ENCODE measurements around the gene GRIK1.

Gene GRIK1

GRCh38 chr21:29826386-29826785 lies 113.4 kb downstream of the GRIK1 start:
- no peak for DNase-seq

- DNase-seq = no peak
These were observed 113.9 kb downstream of the GRIK1 start for GRCh38 chr21:29825936-29826335.

- DNase-seq = no peak
These were observed 114.5 kb downstream of the GRIK1 start for GRCh38 chr21:29825345-29825744.

GRCh38 chr21:29822064-29822463 lies 117.7 kb downstream of the GRIK1 start:
- no peak for DNase-seq

GRCh38 chr21:29821230-29821629 lies 118.6 kb downstream of the GRIK1 start:
- DNase-seq = no peak

GRCh38 chr21:29819675-29820326 lies 120.0 kb downstream of the GRIK1 start:
- DNase-seq = no peak

- no peak for DNase-seq
These were observed 121.3 kb downstream of the GRIK1 start for GRCh38 chr21:29818383-29818921.

GRCh38 chr21:29817450-29817849 lies 122.3 kb downstream of the GRIK1 start:
- DNase-seq = no peak

- no peak for DNase-seq
These were observed 126.8 kb downstream of the GRIK1 start for GRCh38 chr21:29812947-29813346.

- no peak for DNase-seq
These were observed 128.9 kb downstream of the GRIK1 start for GRCh38 chr21:29810871-29811270.

- DNase-seq = no peak
These were observed 131.6 kb downstream of the GRIK1 start for GRCh38 chr21:29808153-29808552.

- no peak for DNase-seq
These were observed 134.7 kb downstream of the GRIK1 start for GRCh38 chr21:29805105-29805504.

- no peak for DNase-seq
These were observed 136.6 kb downstream of the GRIK1 start for GRCh38 chr21:29803191-29803590.

- no peak for DNase-seq
These were observed 138.7 kb downstream of the GRIK1 start for GRCh38 chr21:29801122-29801521.

GRCh38 chr21:29800056-29800455 lies 139.7 kb downstream of the GRIK1 start:
- DNase-seq = no peak

GRCh38 chr21:29798840-29799239 lies 141.0 kb downstream of the GRIK1 start:
- no peak for DNase-seq

GRCh38 chr21:29797155-29797554 lies 142.6 kb downstream of the GRIK1 start:
- DNase-seq = no peak

GRCh38 chr21:29793712-29794111 lies 146.1 kb downstream of the GRIK1 start:
- no peak for DNase-seq

GRCh38 chr21:29789393-29789792 lies 150.4 kb downstream of the GRIK1 start:
- no peak for DNase-seq

- no peak for DNase-seq
These were observed 151.0 kb downstream of the GRIK1 start for GRCh38 chr21:29788752-29789151.

GRCh38 chr21:29787361-29787909 lies 152.4 kb downstream of the GRIK1 start:
- DNase-seq = no peak

GRCh38 chr21:29786496-29787360 lies 153.1 kb downstream of the GRIK1 start:
- DNase-seq = no peak

- no peak for DNase-seq
These were observed 162.6 kb downstream of the GRIK1 start for GRCh38 chr21:29777160-29777559.

- no peak for DNase-seq
These were observed 164.3 kb downstream of the GRIK1 start for GRCh38 chr21:29775462-29775861.
